ENCODE data around the gene SNRK. TPM values are rescaled to one million over a fixed set of nuclear protein-coding genes. Genes with fewer than 3 reads are reported as not detected.

Gene SNRK
- total and polyA plus RNA-seq, 5 donors from 2014 or later = 40.7 to 158 (median 49.5) TPM

GRCh38 chr3:43294975-43295374 is 8.6 kb downstream of the SNRK start:
- peak overlapping the region; percentile 89 for H3K27ac ChIP-seq (ENCODE audit: insufficient read depth, low read length, poor library complexity, severe bottlenecking)
- no peak for ATAC-seq (ENCODE audit: low read depth in 2 of 2)
- peaks cover 100% of the 10 kb centered on the region for H3K4me1 ChIP-seq (ENCODE audit: control insufficient read depth, insufficient read depth, low read length, poor library complexity, severe bottlenecking)

DNA sequence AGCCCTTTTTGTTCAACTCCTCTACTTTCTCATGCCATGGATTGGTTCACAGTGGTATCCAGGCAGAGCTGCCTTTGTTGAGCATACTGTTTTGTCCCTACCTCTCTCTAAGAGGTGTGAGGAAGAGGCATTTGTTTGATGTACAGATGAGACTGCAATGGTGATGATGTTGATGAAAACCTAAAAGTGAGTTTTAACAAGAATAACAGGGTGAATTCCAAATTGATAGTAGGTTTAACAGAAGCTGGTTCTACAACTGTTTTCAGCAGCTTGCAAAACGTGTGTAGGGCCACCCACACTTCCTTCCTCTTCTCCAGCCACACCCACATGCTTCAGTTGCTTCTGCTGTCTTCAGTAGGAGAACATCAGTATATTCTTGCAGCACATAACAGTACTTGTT is 10.2 kb downstream of the SNRK start:
- H3K27ac Mint-ChIP-seq = peak overlapping the region; percentile 92 to 97 (median 96)
- H3K4me1 Mint-ChIP-seq = peaks cover 43 to 91% (median 72%) of the 10 kb centered on the region in 4 donors
- Histone ChIP-seq H3K4me1 (ENCODE audit: control insufficient read depth, insufficient read depth, low read length, poor library complexity, severe bottlenecking) (peaks cover 98% of the 10 kb centered on the region), H3K9me3 (ENCODE audit: control insufficient read depth in 2 of 2, low read length in 2 of 2) (no peaks in the 10 kb centered on the region), H3K4me3 (ENCODE audit: low read depth, low read length) (peak overlapping the region; percentile 88), H3K36me3 (ENCODE audit: control insufficient read depth, insufficient read depth, low read length) (peaks cover 3% of the 10 kb centered on the region), H3K27ac (ENCODE audit: insufficient read depth, low read length, poor library complexity, severe bottlenecking) (peak overlapping the region; percentile 89), H3K27me3 (ENCODE audit: control insufficient read depth, insufficient read depth, low read length) (no peaks in the 10 kb centered on the region)
- H3K9me3 Mint-ChIP-seq = no peaks in the 10 kb centered on the region
- peak; percentile 42 to 92 (median 83) for DNase-seq
- peak; percentile 96 to 97 for ATAC-seq (ENCODE audit: low read depth in 2 of 2)
- H3K27me3 Mint-ChIP-seq = no peaks in the 10 kb centered on the region
- H3K36me3 Mint-ChIP-seq = peaks cover 16% of the 10 kb centered on the region
- H3K4me3 Mint-ChIP-seq = peak overlapping the region; percentile 80 to 91 (median 88)

More at GRCh38 chr3:43294975-43295374, 8.6 kb downstream of the SNRK start:
- Histone ChIP-seq H3K36me3 (ENCODE audit: control insufficient read depth, insufficient read depth, low read length) (peaks cover 5% of the 10 kb centered on the region), H3K27me3 (ENCODE audit: control insufficient read depth, insufficient read depth, low read length) (no peaks in the 10 kb centered on the region), H3K9me3 (ENCODE audit: control insufficient read depth in 2 of 2, low read length in 2 of 2) (no peaks in the 10 kb centered on the region), H3K4me3 (ENCODE audit: low read depth, low read length) (peak overlapping the region; percentile 100)
- H3K36me3 Mint-ChIP-seq = peaks cover 28% of the 10 kb centered on the region
- peaks cover 57 to 95% (median 84%) of the 10 kb centered on the region in 4 donors for H3K4me1 Mint-ChIP-seq
- H3K27ac Mint-ChIP-seq = peak overlapping the region; percentile 93 to 97 (median 96)
- no peaks in the 10 kb centered on the region for H3K9me3 Mint-ChIP-seq
- peak overlapping the region; percentile 63 to 80 (median 70) for H3K4me3 Mint-ChIP-seq
- H3K27me3 Mint-ChIP-seq = no peaks in the 10 kb centered on the region
- DNase-seq = no peak

GRCh38 chr3:43298292-43298691 is 12.0 kb downstream of the SNRK start:
- peaks cover 44 to 89% (median 69%) of the 10 kb centered on the region in 4 donors for H3K4me1 Mint-ChIP-seq
- Histone ChIP-seq H3K36me3 (ENCODE audit: control insufficient read depth, insufficient read depth, low read length) (peaks cover 3% of the 10 kb centered on the region), H3K4me1 (ENCODE audit: control insufficient read depth, insufficient read depth, low read length, poor library complexity, severe bottlenecking) (peaks cover 98% of the 10 kb centered on the region), H3K27me3 (ENCODE audit: control insufficient read depth, insufficient read depth, low read length) (no peaks in the 10 kb centered on the region), H3K4me3 (ENCODE audit: low read depth, low read length) (peak overlapping the region; percentile 88), H3K27ac (ENCODE audit: insufficient read depth, low read length, poor library complexity, severe bottlenecking) (peak overlapping the region; percentile 89), H3K9me3 (ENCODE audit: control insufficient read depth in 2 of 2, low read length in 2 of 2) (no peaks in the 10 kb centered on the region)
- H3K9me3 Mint-ChIP-seq = no peaks in the 10 kb centered on the region
- no peaks in the 10 kb centered on the region for H3K27me3 Mint-ChIP-seq
- DNase-seq (no peak), ATAC-seq (ENCODE audit: low read depth in 2 of 2) (no peak)
- H3K27ac Mint-ChIP-seq = peak overlapping the region; percentile 92 to 98 (median 97)
- peaks cover 18% of the 10 kb centered on the region for H3K36me3 Mint-ChIP-seq
- H3K4me3 Mint-ChIP-seq = peak overlapping the region; percentile 51 to 85 (median 84)

GRCh38 chr3:43298761-43299160 is 12.4 kb downstream of the SNRK start:
- DNase-seq = no peak
- Histone ChIP-seq H3K9me3 (ENCODE audit: control insufficient read depth in 2 of 2, low read length in 2 of 2) (no peaks in the 10 kb centered on the region), H3K4me3 (ENCODE audit: low read depth, low read length) (peak overlapping the region; percentile 88), H3K27ac (ENCODE audit: insufficient read depth, low read length, poor library complexity, severe bottlenecking) (peak overlapping the region; percentile 89), H3K27me3 (ENCODE audit: control insufficient read depth, insufficient read depth, low read length) (no peaks in the 10 kb centered on the region), H3K36me3 (ENCODE audit: control insufficient read depth, insufficient read depth, low read length) (peaks cover 7% of the 10 kb centered on the region), H3K4me1 (ENCODE audit: control insufficient read depth, insufficient read depth, low read length, poor library complexity, severe bottlenecking) (peaks cover 94% of the 10 kb centered on the region)
- no peak for ATAC-seq (ENCODE audit: low read depth in 2 of 2)
- peaks cover 48 to 91% (median 73%) of the 10 kb centered on the region in 4 donors for H3K4me1 Mint-ChIP-seq
- peak overlapping the region; percentile 92 to 98 (median 97) for H3K27ac Mint-ChIP-seq
- H3K4me3 Mint-ChIP-seq = peak overlapping the region; percentile 51 to 85 (median 84)
- H3K27me3 Mint-ChIP-seq = no peaks in the 10 kb centered on the region
- peaks cover 22% of the 10 kb centered on the region for H3K36me3 Mint-ChIP-seq
- no peaks in the 10 kb centered on the region for H3K9me3 Mint-ChIP-seq

- Histone ChIP-seq H3K36me3 (ENCODE audit: control insufficient read depth, insufficient read depth, low read length) (peaks cover 30% of the 10 kb centered on the region), H3K4me3 (ENCODE audit: low read depth, low read length) (peak overlapping the region; percentile 60), H3K27ac (ENCODE audit: insufficient read depth, low read length, poor library complexity, severe bottlenecking) (peak overlapping the region; percentile 89), H3K4me1 (ENCODE audit: control insufficient read depth, insufficient read depth, low read length, poor library complexity, severe bottlenecking) (peaks cover 74% of the 10 kb centered on the region), H3K9me3 (ENCODE audit: control insufficient read depth in 2 of 2, low read length in 2 of 2) (no peaks in the 10 kb centered on the region), H3K27me3 (ENCODE audit: control insufficient read depth, insufficient read depth, low read length) (no peaks in the 10 kb centered on the region)
- no peaks in the 10 kb centered on the region for H3K27me3 Mint-ChIP-seq
- no peak for ATAC-seq (ENCODE audit: low read depth in 2 of 2)
- peak overlapping the region in 3 of 4 donors; percentile 45 to 69 (median 55) for H3K4me3 Mint-ChIP-seq
- peak overlapping the region; percentile 69 to 82 (median 70) for H3K27ac Mint-ChIP-seq
- H3K9me3 Mint-ChIP-seq = no peaks in the 10 kb centered on the region
- no peak for DNase-seq
- H3K36me3 Mint-ChIP-seq = peaks cover 39% of the 10 kb centered on the region
- peaks cover 56 to 84% (median 65%) of the 10 kb centered on the region in 4 donors for H3K4me1 Mint-ChIP-seq
These were observed 16.0 kb downstream of the SNRK start for GRCh38 chr3:43302116-43302880.

DNA sequence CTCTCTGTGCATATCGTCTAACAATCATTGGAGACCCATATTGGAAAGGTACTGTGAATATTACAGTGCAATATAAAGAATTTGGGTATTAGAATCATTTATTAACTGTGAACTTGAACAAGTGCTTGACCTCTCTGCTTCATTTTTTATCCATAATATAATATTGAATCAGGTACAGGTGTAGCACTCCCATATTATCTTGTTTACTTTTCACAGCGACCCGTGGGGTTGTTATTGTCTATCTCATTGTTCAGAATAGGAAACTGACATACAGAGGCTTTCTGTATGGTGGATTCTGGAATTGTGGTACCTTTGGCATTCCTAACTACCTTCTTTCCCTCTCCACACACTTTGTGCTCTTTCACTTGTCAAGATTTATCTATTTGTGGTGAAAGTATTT is 17.8 kb downstream of the SNRK start:
- Histone ChIP-seq H3K36me3 (ENCODE audit: control insufficient read depth, insufficient read depth, low read length) (peaks cover 37% of the 10 kb centered on the region), H3K4me1 (ENCODE audit: control insufficient read depth, insufficient read depth, low read length, poor library complexity, severe bottlenecking) (peaks cover 71% of the 10 kb centered on the region), H3K4me3 (ENCODE audit: low read depth, low read length) (no peak overlapping the region), H3K27me3 (ENCODE audit: control insufficient read depth, insufficient read depth, low read length) (no peaks in the 10 kb centered on the region), H3K27ac (ENCODE audit: insufficient read depth, low read length, poor library complexity, severe bottlenecking) (peak overlapping the region; percentile 45), H3K9me3 (ENCODE audit: control insufficient read depth in 2 of 2, low read length in 2 of 2) (no peaks in the 10 kb centered on the region)
- Mint-ChIP-seq H3K4me1 (peaks cover 60 to 86% (median 66%) of the 10 kb centered on the region in 4 donors), H3K9me3 (peaks cover 0 to 2% (median 0%) of the 10 kb centered on the region in 7 donors), H3K4me3 (peak overlapping the region; percentile 14 to 52 (median 28)), H3K27me3 (no peaks in the 10 kb centered on the region), H3K27ac (peak overlapping the region; percentile 2 to 77 (median 70)), H3K36me3 (peaks cover 49% of the 10 kb centered on the region)
- ATAC-seq (ENCODE audit: low read depth in 2 of 2) (no peak), DNase-seq (no peak)

- Mint-ChIP-seq H3K9me3 (peaks cover 0 to 2% (median 0%) of the 10 kb centered on the region in 7 donors), H3K4me1 (peaks cover 57 to 90% (median 72%) of the 10 kb centered on the region in 4 donors)
These were observed 20.9 kb downstream of the SNRK start for GRCh38 chr3:43307226-43307625.

More at GRCh38 chr3:43307226-43307625, 20.9 kb downstream of the SNRK start:
- Histone ChIP-seq H3K9me3 (ENCODE audit: control insufficient read depth in 2 of 2, low read length in 2 of 2) (no peaks in the 10 kb centered on the region), H3K4me1 (ENCODE audit: control insufficient read depth, insufficient read depth, low read length, poor library complexity, severe bottlenecking) (peaks cover 60% of the 10 kb centered on the region), H3K36me3 (ENCODE audit: control insufficient read depth, insufficient read depth, low read length) (peaks cover 59% of the 10 kb centered on the region), H3K27me3 (ENCODE audit: control insufficient read depth, insufficient read depth, low read length) (no peaks in the 10 kb centered on the region), H3K27ac (ENCODE audit: insufficient read depth, low read length, poor library complexity, severe bottlenecking) (no peak overlapping the region), H3K4me3 (ENCODE audit: low read depth, low read length) (peak overlapping the region; percentile 56)
- no peaks in the 10 kb centered on the region for H3K27me3 Mint-ChIP-seq
- peaks cover 65% of the 10 kb centered on the region for H3K36me3 Mint-ChIP-seq
- H3K4me3 Mint-ChIP-seq = peak overlapping the region; percentile 26 to 93 (median 56)
- no peak for ATAC-seq (ENCODE audit: low read depth in 2 of 2)
- no peak for DNase-seq
- H3K27ac Mint-ChIP-seq = peak overlapping the region in 2 of 3 donors; percentile 14 to 74
